Measurements from ENCODE around the gene PAK4.
"Not testable (repeated sequence)": the region's sequence is repeated elsewhere in the genome, so short reads cannot be mapped to it uniquely, and the experiment has no call there.

The PAK4 gene

GRCh38 chr19:39212375-39212742 lies 86.8 kb downstream of the PAK4 start:
- DNase-seq: no peak

DNA sequence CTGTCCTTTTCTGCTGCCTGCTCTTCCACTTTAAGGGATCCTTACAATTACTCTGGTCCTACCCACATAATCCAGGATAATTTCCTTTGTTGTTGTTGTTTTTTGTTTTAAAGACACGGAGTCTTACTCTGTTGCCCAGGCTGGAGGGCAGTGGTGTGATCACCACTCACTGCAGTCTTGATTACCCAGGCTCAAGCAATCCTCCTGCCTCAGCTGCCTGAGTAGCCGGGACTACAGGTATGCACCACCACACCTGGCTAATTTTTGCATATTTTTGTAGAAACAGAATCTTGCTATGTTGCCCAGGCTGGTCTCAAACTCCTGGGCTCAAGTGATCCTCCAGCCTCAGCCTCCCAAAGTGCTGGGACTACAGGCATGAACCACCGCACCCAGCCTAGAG lies 89.7 kb downstream of the PAK4 start:
- not testable (repeated sequence) for DNase-seq

DNA sequence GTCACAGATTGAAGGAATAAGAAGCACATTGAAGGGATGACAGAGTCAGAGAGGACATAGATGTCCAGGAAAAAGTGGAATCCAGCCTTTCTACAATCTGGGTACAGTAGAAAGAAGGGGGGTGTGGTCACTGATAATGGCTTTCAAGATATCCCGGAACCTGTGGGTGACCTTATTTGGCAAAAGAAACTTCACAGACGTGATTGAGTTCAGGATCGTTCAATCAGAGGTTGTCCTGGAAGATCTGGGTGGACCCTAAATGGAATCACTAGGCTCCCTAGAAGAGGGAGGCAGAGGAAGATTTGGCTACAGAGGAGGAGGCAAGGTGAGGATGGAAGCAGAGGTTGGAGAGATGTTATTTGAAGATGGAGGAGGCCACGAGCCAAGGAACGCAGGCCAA lies 91.5 kb downstream of the PAK4 start:
- DNase-seq: no peak

DNA sequence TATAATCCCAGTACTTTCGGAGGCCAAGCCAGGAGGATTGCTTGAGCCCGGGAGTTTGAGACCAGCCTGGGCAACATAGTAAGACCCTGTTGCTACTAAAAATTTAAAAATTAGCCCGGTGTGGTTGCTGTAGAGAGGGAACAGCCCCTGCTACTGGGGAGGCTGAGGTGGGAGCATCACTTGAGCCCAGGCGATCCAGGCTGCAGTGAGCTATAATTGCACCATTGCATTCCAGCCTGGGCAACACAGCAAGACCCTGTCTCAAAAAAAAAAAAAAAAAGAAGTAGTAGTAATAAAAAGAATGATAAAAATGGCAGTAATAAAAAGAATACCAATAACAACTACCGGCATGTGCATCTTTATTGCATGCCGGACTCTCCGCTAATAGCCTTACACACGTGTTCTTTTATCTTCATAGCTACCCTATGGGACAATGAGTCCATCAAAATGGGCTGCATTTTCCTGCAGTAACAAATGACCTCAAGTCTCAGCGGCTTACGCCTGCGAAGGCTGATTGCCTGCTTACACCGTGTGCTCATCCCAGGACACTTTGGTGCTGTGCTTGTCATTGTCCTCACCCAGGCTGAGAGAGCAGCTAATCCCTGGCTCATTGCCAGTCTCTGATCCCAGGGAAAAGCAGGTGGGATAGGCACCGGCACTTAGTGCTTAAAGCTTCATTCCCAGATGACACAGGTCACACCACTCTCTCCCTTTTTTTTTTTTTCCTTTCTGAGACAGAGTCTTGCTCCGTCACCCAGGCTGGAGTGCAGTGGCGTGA lies 92.8 kb downstream of the PAK4 start:
- no peak for DNase-seq

GRCh38 chr19:39219108-39219507 lies 93.5 kb downstream of the PAK4 start:
- not testable (repeated sequence) for DNase-seq

DNA sequence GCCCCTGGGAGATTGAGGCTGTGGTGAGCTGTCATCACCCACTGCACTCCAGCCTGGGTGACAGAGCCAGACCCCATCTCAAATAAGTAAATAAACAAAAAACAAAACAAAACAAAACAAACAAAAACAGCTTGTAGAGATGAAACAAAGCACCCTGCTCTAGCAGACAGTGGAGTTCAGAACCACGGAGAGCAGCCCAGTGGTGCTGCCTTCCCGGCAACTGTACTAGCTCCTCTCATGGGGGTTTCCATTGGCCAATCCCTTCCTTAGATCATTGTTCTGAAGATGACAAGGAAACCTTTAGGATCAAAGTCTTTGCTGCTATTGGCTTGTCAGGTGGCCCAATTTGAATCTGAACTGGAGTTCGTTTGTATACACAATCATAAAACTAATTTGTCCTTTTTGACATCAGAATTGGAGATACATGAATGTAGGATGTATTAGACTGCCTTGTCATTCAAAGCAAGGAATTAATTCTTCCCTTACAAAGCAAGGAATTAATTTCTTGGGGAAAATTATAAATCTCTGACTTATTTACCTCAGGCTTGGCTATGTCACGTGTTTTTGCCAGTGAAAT lies 98.2 kb downstream of the PAK4 start:
- DNase-seq: no peak

DNA sequence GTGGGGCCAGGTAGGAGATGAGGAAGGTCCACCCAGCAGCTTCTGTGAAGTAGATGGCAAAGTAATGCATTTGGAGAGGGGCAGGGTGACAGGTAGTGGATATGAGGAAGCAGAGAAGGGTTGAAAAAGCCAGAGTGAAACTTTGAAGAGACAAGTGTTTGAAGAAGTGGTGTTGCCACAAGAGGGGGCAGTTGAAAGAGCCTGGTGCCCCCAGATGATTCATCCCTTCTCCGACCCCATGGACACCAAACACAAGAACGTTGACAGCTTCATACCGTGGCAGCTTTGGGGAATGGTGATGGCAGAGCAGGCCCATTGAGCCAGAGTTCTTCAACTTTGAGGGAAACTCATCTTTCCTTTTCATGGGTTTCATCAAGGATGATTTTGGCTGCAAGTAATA lies 99.3 kb downstream of the PAK4 start:
- DNase-seq: no peak
